GM19438 (cell line): ENCODE results near the gene RGS16.
A peak's percentile ranks its signal among the peaks of the same experiment; 100 is the strongest.

Experiments
- ATAC-seq: cut with Tn5 transposase; IDR thresholded peaks from one replicate; pipeline ENCODE4 v1.9.1; 2021; ENCODE audit warnings: low read depth; ENCODE audit not compliant: unreplicated experiment

The RGS16 gene

DNA sequence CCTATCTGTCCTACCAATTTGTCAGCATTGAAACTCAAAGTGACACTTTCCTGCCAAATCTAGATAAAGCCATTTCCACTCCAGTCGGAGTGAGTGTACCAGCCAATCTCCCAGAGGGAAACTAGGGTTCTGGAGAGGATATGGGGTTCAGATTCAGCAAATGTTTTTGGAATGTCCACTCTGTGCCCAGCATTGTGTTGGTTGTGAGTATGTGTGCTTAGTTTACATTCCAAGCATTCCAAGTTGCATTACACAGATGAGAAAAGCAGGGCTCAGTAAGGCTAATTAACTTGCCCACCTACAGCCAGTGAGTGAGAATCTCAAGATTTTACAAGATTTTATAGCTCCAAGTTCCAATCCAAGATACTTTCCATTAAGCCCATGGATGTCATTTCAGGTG is 26.4 kb upstream of the RGS16 start:
- ATAC-seq: no peak

DNA sequence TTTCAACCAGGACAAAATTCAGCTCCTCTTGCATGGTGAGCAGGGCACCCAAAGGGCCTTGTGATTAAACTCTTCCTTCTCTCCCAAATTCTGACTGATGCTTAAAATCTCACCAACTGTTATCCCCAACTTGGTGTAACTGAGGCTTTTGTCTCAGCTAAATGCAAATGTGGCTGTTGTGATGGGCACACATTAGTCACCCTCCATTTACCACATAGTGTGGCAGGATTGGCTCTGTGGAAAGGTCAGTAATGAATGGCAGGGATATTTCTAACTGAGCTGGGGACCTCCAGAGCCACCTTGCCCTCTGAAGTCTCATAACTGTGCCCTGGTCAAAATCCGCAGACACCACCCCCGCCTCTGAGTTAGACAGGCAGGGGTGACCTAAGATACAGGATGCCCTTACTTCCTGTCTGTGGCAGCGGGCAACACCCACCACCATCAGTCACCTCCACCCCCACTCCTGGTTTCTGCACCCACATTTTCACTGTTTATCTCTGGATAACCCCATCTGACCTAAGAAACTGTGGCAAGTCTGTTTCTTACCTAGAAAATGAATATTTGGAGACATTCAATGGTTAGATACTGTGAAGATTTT is 25.4 kb upstream of the RGS16 start:
- no peak for ATAC-seq

DNA sequence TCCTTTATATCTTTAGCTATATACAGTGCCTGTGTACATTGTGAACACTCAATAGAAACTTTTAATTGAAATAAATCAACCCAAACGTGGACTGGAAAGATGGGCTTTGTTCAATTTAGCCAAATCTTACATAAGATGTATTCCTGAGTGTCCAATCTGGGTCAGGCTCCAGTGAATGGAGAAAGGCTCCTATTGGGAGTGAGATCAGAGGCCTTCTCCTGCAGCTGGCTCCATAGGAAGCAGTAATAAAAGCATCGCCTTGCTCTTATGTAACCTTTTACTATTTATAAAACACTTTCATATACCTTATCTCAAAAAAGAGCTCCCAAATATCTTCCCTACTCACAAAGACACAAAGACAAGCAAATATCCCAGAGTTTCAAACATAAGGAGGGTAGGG is 24.9 kb upstream of the RGS16 start:
- ATAC-seq: no peak

DNA sequence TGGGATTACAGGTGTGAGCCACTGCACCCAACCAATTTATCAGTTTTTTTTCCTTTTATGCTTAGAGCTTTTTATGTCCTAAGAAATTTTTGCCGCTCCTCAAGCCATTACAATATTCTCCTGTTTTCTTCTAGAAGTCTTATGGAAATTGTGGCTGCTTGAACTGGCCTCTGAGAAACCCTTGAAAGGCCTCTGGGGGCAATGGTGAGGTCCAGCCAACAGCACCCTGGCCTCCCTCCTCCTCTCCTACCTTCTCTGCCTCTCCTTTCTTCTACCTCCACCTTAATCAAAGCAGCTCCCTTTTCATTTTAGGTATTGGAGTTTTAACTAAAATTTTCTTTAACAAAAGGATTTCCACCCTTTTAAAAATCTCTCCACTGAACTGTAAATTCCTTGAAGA is 24.5 kb upstream of the RGS16 start:
- no peak for ATAC-seq

DNA sequence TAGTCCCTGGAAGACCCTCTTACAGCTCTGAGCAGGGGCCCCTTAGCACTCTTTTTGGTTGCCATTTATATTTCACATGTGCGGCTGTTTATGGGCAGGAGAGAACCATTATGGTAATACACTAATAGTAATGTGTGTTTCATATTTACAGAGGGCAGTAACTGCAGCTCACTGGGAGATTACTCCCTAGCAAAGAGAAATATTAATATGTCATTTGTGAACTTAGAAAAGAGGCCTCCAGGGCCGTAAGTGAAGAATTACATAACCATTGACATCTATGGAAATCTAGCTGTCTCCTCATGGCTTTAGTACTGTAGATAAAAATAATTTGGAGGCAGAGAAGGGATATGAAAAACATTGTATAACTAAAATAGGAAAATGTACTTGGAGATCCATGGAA is 23.4 kb upstream of the RGS16 start:
- ATAC-seq: no peak

DNA sequence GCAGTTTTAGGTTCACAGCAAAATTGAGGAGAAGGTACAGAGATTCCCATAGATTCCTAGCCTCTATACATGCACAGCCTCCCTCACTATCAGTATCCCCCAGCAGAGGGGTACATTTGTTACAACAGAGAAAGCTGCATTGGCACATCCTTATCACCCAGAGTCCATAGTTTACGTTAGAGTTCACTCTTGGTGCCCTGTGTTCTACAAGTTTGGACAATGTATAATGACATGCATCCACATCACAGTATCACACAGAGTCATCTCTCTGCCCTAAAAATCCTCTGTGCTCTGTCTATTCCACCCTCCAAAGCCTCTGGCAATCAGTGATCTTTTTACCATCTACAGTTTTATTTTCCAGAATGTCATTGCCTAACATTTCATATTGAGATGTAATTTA is 22.3 kb upstream of the RGS16 start:
- no peak for ATAC-seq

DNA sequence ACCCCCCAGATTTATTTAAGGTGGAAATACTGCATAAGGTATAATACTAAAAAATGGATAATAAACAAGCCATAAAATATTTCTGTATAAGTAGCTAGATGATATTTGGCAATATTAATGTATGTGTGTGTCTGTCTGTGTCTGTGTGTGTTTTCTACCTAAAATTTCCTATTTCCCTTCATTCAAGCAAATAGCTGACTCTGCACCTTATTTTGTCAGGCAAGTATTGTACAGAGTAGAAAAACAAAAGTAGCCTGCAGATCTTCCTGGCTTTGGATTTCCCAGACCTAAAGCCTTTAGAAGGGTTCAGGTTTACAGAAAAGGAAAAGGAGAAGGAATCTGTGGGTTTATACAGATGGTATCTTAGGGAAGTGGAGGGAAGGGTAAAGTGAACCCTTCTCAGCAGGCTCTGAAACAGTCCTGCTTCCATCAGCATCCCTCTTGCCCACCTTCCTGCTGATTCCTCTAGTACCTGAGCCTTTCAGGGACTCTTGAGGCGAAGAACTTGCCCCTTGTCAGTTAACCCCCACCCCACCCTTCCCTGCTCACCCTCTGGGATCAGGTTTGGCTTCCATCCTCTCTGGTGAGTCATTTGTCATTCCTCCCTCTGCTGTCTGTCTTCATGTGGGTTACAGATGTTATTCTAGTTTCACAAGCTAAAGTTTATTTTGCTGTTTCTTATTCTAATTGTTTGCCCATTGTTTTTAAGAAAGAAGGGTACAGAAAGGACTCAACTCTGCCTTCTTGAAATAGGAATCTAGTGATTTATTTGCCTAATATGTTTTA is 21.7 kb upstream of the RGS16 start:
- peak; percentile 35 for ATAC-seq

DNA sequence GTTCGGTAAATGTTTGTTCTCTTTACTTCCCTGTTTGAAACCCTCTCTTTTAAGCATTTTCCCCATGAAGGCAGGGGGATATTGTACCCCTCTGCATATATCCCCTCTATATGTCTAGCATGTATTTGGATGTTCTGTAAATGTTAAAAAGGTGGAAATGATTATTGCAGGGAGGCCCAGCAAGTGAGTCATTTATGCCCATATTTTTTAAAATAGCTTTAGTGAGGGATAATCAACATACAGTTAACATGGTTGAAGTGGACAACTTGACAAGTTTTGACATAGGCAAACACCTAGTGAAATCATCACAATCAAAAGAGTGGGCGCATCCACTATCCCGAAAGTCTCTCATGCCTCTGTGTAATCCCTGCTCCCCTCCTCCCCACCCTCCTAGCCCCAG is 20.8 kb upstream of the RGS16 start:
- ATAC-seq: no peak

DNA sequence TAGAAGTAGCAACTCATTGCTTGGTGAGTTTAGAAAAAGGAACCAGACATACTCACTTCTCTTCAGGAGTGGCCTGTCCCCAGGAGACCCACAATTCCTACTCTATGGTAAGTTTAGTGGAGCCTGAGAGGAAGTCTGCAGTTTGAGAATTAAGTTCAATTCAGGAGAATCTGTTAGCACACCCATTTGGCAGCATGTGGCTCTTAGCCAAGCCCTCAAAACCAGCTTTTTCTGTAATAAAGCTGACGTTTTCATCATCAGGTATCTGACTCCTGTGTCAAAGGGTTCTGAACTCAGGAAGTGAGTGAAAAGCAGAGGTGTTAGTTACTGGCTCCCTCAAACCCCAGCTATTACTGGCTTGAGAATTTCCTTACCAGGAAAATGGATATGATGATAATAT is 20.4 kb upstream of the RGS16 start:
- no peak for ATAC-seq

DNA sequence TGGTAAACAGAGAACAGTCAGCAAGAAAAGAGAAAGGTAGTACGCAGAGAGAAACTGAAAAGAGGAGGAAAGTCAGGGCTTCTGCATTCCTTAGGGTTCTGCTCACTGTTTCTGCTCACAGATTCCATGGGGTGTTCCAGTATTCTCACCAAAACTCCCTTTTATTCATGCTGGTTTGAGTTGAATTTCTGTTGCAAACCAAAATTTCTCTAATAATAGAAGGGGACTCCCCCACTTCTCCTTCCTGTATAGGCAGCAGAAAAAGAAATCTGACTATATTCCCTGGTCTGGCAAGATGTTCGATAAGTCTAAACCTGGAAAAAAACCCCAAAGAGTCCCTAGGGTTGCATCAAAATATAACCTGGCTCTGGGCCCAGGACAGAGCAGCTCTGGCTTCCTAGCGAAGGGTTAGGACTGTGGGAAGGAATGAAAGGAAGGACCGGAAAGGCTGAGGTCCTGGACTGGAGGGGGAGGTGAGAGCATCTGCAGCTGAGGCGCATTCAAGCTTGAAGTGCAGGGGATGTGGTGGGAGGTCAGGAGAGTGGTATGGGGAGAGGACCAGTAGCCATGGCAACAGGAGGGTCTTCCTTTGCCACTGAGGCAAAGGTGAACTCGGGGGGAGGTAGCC is 18.8 kb upstream of the RGS16 start:
- peak; percentile 82 for ATAC-seq

DNA sequence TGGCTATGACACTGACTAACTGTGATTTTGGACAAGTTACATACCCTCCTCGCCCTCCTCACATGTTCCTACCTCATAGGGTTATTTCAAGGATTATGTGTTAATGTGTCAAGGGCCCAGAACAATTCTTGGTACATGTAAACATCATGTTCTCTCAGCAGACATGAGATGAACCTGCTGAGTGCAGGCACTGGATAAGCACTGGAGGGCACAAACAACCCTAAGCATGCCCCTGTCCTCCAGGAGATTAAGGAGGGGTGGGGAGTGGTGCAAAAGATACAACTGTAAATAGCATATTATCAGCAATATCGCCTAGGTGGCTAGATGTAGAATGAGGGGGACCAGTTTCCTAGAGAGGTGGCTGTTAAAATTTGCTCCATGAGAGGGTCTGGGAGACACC is 17.7 kb upstream of the RGS16 start:
- no peak for ATAC-seq

DNA sequence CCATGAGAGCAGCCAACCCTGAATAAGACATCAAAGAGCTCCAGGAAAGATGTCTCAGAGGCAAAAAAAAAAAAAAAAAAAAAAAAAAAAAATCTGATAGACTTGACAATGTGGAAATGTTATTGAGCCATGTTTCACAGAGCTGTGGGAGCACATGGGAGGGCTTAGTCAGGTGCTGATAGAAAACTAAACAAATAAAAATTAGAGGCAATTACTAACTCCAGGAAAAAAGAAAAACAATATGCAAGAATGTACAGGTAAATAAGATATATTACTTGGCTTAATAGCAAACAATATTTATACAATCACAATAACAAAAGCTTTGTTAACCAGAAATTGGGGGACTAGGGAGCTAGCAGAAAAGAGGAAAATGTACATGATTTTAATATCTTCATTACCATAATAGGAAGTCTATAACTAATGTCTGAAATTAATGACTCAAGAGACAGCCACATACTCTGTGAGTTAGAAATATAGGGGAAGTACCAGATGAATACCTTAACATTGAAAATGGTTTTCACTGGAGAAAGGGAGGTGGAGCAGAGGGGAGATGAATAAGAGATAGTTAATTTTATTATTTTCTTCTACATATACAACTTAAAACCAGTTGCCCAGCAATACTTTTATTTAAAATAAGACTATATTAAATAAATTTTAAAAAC is 16.9 kb upstream of the RGS16 start:
- ATAC-seq: no peak

DNA sequence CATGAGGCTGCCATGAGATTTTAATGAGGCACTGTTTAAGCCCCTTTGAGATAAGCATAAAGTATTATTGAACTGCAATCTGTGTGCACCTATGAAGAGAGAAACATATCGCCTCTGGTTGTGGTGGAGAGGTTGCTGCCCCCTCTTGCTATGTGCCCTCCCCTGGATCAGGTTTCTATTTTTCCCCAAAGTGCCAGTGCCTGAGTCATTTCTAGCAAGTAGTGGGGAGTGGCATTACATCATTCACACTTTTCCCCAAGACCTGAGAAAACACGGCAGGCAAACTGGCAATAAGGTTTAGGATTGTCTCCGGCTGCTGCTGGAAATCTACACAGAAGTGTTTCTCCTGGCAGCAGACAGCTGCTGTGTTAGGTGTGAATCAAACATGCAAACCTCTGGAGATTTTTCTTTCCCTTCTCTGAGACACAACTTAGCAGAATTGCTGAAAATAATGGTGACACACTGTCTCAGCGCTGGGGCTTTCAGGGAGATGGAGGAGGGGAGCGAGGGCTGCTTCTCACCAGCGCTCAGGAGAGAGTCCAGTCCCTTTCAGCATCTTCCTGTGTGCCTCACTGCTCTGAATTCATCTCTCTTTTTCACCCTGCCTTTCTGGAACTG is 13.7 kb upstream of the RGS16 start:
- no peak for ATAC-seq

DNA sequence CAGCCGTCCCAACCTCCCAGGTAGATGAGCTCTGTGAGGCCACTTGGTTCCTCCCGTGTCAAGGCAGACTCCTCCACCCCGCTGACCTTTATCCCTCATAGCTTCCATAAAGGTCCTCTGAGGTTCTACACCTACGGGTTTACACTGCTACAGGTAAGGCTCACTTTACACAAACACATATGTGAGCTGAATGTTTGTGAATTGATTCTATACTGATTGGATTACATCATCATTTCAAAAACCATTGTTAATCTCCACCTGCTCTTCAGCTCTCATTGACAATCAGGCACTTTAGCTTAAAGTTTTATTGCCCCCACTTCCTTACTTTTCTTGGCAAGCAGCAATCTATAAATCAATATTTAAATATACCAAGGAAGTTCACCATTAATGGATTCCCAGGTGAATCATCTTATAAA is 12.8 kb upstream of the RGS16 start:
- ATAC-seq: no peak

DNA sequence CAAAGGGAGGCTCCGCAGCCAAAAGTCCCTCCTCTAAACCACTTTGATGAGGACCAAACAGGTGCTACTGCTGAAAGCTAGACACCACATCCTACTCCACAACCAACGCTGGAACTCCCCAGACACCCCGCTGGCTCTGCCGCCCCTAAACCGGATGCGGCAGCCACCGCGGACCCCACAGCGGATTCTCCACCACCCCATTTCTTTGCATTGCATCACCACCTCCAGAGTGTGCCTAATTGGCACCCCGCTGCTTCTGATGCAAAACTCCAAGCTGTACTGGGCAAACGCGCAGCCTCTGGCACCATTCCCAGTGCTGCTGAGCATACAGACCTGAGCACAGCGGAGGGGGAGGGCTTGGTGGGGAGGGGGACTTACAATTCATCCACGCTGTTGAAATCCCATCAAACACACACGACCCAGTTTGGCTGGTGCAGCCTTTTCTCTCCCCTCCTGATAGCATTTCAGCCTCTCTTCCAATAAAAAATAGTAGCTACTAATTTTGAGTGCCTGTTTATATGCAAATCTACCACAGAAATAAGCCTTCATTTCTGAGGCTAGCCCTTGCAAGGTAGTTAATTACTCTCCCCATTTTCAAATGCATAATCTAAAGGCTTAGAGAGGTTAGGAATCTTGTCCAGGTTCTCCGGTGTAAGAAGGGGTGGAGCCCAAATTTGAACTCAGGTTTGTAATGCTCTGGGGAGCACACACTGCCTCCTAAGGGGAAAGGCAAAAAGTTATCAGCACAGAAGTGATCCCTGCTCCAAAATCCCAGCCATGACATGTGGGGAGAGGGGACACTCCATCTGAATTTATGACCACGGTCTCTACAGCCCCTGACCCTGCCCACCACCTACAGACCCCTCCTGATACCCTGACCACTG is 12.2 kb upstream of the RGS16 start:
- ATAC-seq: peak; percentile 61

DNA sequence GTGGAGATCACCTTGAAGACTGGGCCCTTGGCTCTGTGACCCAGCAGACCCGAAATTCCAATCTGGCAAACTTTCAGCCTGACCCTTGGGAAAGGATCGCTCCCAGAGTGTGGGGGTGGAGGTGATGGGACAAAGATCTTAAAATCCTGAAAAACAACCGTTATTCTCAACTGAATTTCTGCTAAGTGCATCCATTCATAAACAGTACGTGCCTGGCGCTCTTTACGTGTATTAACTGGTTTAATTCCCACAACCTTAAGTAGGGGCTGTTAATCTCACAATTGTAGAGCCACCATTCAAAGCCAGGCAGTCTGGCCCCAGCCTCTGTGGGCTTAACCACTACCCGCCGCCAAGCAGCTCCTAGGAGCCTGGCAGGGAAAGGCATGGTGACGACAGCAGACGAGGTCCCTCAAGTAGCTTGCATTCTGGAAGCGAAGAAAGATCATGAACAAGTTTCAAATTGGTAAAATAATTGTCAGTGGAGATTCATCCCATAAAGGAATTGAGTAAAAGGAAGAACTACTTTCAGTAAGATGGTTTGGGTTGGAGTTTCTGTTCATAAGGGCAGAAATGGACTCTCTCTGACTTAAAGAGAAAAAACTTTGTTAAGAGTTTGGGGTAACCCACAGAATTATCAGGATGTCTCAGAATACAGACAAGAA is 11.4 kb upstream of the RGS16 start:
- ATAC-seq: peak; percentile 26

DNA sequence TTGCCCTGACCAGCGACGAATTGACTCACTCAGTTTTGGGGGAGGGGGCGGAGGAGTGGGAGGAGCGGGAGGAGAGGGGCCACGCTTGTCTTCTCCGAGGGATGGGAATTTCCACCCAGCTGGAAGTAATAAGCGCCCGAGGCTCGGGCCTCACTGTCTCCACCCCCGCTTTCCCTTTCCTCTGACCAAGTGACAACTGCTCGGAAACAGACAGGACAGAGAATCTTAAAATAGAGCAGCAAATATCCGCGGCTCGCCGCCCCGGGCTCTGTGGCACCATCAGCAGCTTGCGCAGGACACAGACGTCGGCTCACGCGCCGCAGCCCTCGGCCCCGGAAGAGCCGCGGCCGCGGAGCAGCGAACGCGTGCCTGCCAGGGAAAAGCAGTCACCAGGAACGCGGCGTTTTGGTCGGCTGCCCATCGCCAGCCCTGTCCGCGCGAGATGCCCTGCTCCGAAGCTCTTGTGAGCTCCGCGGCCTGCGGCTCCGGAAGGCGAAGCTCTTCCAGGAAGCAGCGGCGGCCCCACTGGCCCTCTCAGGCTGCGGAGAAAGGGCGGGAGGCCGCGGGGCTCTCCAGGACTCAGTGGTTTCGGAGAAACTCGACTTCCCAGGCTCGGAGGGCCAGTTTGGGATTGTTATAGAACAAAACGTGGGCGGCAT is 10.7 kb upstream of the RGS16 start:
- peak; percentile 39 for ATAC-seq

DNA sequence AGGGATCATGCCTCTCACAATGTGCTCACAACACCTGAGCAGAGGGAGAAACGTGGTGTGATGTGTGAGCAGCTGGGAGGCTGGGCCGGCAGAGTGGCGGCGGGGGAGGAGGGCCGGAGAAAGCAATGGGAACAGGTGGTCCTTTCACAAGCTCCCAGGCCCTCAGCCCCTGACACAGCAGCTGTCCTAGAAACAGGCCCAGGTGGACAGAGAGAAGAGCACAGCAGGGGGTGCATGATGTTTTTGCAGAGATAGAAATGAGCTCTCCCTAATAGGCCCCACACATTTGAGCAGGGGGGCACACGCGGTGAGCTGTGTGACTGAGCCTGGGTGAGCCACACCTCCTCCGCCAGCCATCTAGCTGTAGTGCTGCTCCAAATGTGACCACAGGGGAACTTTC is 7.6 kb upstream of the RGS16 start:
- ATAC-seq: no peak

DNA sequence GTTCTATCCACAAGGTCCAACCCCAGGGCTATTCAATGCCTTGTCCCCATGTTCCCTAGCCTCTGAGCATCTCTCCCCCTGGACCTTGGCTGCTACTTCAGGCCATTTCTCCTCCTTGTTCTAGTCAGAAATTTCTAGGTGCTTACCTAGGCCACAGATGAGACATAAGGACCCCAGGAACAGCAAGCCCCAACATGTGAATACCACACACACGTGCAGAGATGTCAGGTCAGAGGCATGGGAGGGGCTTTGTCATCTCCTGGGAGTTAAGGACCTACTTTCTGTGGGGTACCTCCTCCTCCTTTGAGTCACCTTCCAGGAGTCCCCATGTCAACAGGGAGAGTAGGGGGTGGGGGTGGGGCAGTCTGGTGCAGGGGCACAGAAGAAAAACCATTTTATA is 7.1 kb upstream of the RGS16 start:
- no peak for ATAC-seq
